ENCODE measurements around the gene LRRC14B.

DNA sequence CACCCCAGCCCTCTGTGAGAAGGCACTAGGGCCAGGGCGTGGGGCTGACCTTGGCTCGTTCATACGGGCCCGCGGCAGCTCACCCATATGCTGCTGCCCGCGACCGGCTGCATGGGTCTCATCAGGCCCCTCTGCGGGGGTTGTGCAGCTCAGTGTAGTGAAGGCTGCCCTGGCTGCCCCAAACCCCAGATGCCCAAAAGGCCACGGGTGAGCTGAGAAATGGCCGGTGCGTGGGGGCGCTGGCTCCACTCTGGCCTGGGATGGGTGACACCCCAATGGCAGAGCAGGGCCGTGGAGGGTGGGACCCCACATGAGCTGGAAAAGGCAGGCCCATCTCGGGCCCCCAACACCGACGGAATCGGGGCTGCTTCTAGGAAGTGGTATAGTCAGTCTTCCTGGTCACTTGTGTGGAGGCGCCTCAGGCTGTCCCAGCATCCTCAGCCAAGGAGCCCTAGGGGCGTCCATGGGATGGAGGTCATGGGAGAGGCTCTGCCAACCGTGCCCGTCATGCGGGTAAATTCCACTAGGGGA lies 19.4 kb upstream of the LRRC14B start:
- TF ChIP-seq KLF8 (tag by site-specific recombination; IDR thresholded peaks at IDR 0.05) (no peak), HOXD13 (CRISPR knock-in tag; IDR thresholded peaks at IDR 0.05; ENCODE audit: borderline replicate concordance) (no peak), KLF1 (tag by site-specific recombination; IDR thresholded peaks at IDR 0.05) (no peak), ZNF266 (tag by site-specific recombination; IDR thresholded peaks at IDR 0.05; ENCODE audit: low read depth) (no peak), ZNF549 (tag by site-specific recombination; IDR thresholded peaks at IDR 0.05) (no peak), YY1 (tag by site-specific recombination; IDR thresholded peaks at IDR 0.05) (no peak), ZNF501 (tag by site-specific recombination; IDR thresholded peaks at IDR 0.05) (no peak), GLIS1 (tag by site-specific recombination; IDR thresholded peaks at IDR 0.05) (no peak), ZNF157 (tag by site-specific recombination; IDR thresholded peaks at IDR 0.05) (no peak)
- TF ChIP-seq, protein P1, sequence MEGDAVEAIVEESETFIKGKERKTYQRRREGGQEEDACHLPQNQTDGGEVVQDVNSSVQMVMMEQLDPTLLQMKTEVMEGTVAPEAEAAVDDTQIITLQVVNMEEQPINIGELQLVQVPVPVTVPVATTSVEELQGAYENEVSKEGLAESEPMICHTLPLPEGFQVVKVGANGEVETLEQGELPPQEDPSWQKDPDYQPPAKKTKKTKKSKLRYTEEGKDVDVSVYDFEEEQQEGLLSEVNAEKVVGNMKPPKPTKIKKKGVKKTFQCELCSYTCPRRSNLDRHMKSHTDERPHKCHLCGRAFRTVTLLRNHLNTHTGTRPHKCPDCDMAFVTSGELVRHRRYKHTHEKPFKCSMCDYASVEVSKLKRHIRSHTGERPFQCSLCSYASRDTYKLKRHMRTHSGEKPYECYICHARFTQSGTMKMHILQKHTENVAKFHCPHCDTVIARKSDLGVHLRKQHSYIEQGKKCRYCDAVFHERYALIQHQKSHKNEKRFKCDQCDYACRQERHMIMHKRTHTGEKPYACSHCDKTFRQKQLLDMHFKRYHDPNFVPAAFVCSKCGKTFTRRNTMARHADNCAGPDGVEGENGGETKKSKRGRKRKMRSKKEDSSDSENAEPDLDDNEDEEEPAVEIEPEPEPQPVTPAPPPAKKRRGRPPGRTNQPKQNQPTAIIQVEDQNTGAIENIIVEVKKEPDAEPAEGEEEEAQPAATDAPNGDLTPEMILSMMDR (tag by site-specific recombination; IDR thresholded peaks at IDR 0.05), result no peak
- TF ChIP-seq, protein P2, sequence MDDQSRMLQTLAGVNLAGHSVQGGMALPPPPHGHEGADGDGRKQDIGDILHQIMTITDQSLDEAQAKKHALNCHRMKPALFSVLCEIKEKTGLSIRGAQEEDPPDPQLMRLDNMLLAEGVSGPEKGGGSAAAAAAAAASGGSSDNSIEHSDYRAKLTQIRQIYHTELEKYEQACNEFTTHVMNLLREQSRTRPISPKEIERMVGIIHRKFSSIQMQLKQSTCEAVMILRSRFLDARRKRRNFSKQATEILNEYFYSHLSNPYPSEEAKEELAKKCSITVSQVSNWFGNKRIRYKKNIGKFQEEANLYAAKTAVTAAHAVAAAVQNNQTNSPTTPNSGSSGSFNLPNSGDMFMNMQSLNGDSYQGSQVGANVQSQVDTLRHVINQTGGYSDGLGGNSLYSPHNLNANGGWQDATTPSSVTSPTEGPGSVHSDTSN (CRISPR knock-in tag; IDR thresholded peaks at IDR 0.05), result no peak
- TF ChIP-seq, protein P3, sequence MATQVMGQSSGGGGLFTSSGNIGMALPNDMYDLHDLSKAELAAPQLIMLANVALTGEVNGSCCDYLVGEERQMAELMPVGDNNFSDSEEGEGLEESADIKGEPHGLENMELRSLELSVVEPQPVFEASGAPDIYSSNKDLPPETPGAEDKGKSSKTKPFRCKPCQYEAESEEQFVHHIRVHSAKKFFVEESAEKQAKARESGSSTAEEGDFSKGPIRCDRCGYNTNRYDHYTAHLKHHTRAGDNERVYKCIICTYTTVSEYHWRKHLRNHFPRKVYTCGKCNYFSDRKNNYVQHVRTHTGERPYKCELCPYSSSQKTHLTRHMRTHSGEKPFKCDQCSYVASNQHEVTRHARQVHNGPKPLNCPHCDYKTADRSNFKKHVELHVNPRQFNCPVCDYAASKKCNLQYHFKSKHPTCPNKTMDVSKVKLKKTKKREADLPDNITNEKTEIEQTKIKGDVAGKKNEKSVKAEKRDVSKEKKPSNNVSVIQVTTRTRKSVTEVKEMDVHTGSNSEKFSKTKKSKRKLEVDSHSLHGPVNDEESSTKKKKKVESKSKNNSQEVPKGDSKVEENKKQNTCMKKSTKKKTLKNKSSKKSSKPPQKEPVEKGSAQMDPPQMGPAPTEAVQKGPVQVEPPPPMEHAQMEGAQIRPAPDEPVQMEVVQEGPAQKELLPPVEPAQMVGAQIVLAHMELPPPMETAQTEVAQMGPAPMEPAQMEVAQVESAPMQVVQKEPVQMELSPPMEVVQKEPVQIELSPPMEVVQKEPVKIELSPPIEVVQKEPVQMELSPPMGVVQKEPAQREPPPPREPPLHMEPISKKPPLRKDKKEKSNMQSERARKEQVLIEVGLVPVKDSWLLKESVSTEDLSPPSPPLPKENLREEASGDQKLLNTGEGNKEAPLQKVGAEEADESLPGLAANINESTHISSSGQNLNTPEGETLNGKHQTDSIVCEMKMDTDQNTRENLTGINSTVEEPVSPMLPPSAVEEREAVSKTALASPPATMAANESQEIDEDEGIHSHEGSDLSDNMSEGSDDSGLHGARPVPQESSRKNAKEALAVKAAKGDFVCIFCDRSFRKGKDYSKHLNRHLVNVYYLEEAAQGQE (tag by site-specific recombination; IDR thresholded peaks at IDR 0.05), result no peak
- TF ChIP-seq, protein P4, sequence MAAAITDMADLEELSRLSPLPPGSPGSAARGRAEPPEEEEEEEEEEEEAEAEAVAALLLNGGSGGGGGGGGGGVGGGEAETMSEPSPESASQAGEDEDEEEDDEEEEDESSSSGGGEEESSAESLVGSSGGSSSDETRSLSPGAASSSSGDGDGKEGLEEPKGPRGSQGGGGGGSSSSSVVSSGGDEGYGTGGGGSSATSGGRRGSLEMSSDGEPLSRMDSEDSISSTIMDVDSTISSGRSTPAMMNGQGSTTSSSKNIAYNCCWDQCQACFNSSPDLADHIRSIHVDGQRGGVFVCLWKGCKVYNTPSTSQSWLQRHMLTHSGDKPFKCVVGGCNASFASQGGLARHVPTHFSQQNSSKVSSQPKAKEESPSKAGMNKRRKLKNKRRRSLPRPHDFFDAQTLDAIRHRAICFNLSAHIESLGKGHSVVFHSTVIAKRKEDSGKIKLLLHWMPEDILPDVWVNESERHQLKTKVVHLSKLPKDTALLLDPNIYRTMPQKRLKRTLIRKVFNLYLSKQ (tag by site-specific recombination; IDR thresholded peaks at IDR 0.05; ENCODE audit: borderline replicate concordance), result no peak
- TF ChIP-seq, protein P5, sequence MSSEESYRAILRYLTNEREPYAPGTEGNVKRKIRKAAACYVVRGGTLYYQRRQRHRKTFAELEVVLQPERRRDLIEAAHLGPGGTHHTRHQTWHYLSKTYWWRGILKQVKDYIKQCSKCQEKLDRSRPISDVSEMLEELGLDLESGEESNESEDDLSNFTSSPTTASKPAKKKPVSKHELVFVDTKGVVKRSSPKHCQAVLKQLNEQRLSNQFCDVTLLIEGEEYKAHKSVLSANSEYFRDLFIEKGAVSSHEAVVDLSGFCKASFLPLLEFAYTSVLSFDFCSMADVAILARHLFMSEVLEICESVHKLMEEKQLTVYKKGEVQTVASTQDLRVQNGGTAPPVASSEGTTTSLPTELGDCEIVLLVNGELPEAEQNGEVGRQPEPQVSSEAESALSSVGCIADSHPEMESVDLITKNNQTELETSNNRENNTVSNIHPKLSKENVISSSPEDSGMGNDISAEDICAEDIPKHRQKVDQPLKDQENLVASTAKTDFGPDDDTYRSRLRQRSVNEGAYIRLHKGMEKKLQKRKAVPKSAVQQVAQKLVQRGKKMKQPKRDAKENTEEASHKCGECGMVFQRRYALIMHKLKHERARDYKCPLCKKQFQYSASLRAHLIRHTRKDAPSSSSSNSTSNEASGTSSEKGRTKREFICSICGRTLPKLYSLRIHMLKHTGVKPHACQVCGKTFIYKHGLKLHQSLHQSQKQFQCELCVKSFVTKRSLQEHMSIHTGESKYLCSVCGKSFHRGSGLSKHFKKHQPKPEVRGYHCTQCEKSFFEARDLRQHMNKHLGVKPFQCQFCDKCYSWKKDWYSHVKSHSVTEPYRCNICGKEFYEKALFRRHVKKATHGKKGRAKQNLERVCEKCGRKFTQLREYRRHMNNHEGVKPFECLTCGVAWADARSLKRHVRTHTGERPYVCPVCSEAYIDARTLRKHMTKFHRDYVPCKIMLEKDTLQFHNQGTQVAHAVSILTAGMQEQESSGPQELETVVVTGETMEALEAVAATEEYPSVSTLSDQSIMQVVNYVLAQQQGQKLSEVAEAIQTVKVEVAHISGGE (tag by site-specific recombination; conservative IDR thresholded peaks at IDR 0.05; ENCODE audit: low read depth), result no peak
